Kidney tubule cell (primary cell): ENCODE data around the gene SNX20.

Source experiments
- DNase-seq: peaks from one replicate; pipeline ENCODE4 v3.0.0-alpha.2; 2018; ENCODE audit warnings: low spot score

The SNX20 gene

GRCh38 chr16:50659806-50660205, 21.3 kb downstream of the SNX20 start:
- no peak for DNase-seq

- DNase-seq: no peak
Observed at GRCh38 chr16:50657241-50657640, 23.9 kb downstream of the SNX20 start.

GRCh38 chr16:50655558-50656055, 25.5 kb downstream of the SNX20 start:
- DNase-seq: no peak

- no peak for DNase-seq
Observed at GRCh38 chr16:50653633-50654519, 27.2 kb downstream of the SNX20 start.

GRCh38 chr16:50652836-50653425, 28.2 kb downstream of the SNX20 start:
- DNase-seq: no peak

GRCh38 chr16:50651835-50652438, 29.2 kb downstream of the SNX20 start:
- DNase-seq: no peak

- no peak for DNase-seq
Observed at GRCh38 chr16:50646345-50646744, 34.8 kb downstream of the SNX20 start.

- DNase-seq: no peak
Observed at GRCh38 chr16:50645563-50646220, 35.4 kb downstream of the SNX20 start.

- peak; percentile 37 for DNase-seq
Observed at GRCh38 chr16:50644729-50645128, 36.4 kb downstream of the SNX20 start.

- no peak for DNase-seq
Observed at GRCh38 chr16:50644245-50644644, 36.9 kb downstream of the SNX20 start.

- DNase-seq: no peak
Observed at GRCh38 chr16:50643192-50643591, 37.9 kb downstream of the SNX20 start.

GRCh38 chr16:50642349-50642748, 38.8 kb downstream of the SNX20 start:
- DNase-seq: no peak

- DNase-seq: no peak
Observed at GRCh38 chr16:50641818-50642187, 39.3 kb downstream of the SNX20 start.

- DNase-seq: no peak
Observed at GRCh38 chr16:50640919-50641817, 39.9 kb downstream of the SNX20 start.

- peak; percentile 58 for DNase-seq
Observed at GRCh38 chr16:50640391-50640790, 40.7 kb downstream of the SNX20 start.

GRCh38 chr16:50638816-50639670, 42.1 kb downstream of the SNX20 start:
- DNase-seq: no peak

- DNase-seq: no peak
Observed at GRCh38 chr16:50637716-50638602, 43.2 kb downstream of the SNX20 start.

GRCh38 chr16:50636753-50637374, 44.2 kb downstream of the SNX20 start:
- DNase-seq: no peak
